GM19438 (cell line): ENCODE measurements around the gene RIC3.

Experiments
- ATAC-seq: cut with Tn5 transposase; IDR thresholded peaks from one replicate; pipeline ENCODE4 v1.9.1; 2021; ENCODE audit warnings: low read depth; ENCODE audit not compliant: unreplicated experiment

RIC3 gene

GRCh38 chr11:8091721-8092120 is 77.1 kb downstream of the RIC3 start:
- no peak for ATAC-seq

GRCh38 chr11:8090756-8091155 is 78.1 kb downstream of the RIC3 start:
- ATAC-seq = no peak

- ATAC-seq = no peak
These were observed 78.9 kb downstream of the RIC3 start for GRCh38 chr11:8089791-8090510.

GRCh38 chr11:8087756-8088155 is 81.1 kb downstream of the RIC3 start:
- no peak for ATAC-seq

- no peak for ATAC-seq
These were observed 81.6 kb downstream of the RIC3 start for GRCh38 chr11:8087185-8087584.

GRCh38 chr11:8086571-8086970 is 82.3 kb downstream of the RIC3 start:
- ATAC-seq = no peak

GRCh38 chr11:8086001-8086479 is 82.8 kb downstream of the RIC3 start:
- no peak for ATAC-seq

- no peak for ATAC-seq
These were observed 83.7 kb downstream of the RIC3 start for GRCh38 chr11:8085011-8085645.

GRCh38 chr11:8084352-8084751 is 84.5 kb downstream of the RIC3 start:
- ATAC-seq = no peak

GRCh38 chr11:8083871-8084281 is 84.9 kb downstream of the RIC3 start:
- ATAC-seq = no peak

- no peak for ATAC-seq
These were observed 85.8 kb downstream of the RIC3 start for GRCh38 chr11:8083088-8083395.

GRCh38 chr11:8082391-8083087 is 86.3 kb downstream of the RIC3 start:
- ATAC-seq = no peak

- ATAC-seq = no peak
These were observed 87.1 kb downstream of the RIC3 start for GRCh38 chr11:8081591-8082250.

GRCh38 chr11:8080674-8081590 is 87.9 kb downstream of the RIC3 start, which contains the start of gene TUB:
Gene TUB, plus strand, starts transcription at chr11:8081211. Its CDS starts 300 bp downstream, at chr11:8081511.
- ATAC-seq = no peak

GRCh38 chr11:8080069-8080670 is 88.7 kb downstream of the RIC3 start:
- no peak for ATAC-seq

- ATAC-seq = no peak
These were observed 89.6 kb downstream of the RIC3 start for GRCh38 chr11:8079111-8079675.

GRCh38 chr11:8075119-8075726 is 93.6 kb downstream of the RIC3 start:
- no peak for ATAC-seq

- no peak for ATAC-seq
These were observed 96.9 kb downstream of the RIC3 start for GRCh38 chr11:8071616-8072581.
